SK-N-SH treated with all-trans-retinoic acid at 6 μM for 48 hours (cell line): ENCODE measurements around the gene TRIOBP.

Source experiments
- CREB5 ChIP-seq: fragments of 250-450 bp; sonication (Bioruptor Pico); IDR thresholded peaks from 2 replicates; pipeline ENCODE4 v1.5.1; 2020; ENCODE audit warnings: low read depth, mild to moderate bottlenecking, moderate library complexity
- GLIS3 ChIP-seq: fragments of 250-450 bp; sonication (Bioruptor Pico); IDR thresholded peaks from 2 replicates; pipeline ENCODE4 v1.5.0; 2020; ENCODE audit warnings: mild to moderate bottlenecking, moderate library complexity
- PATZ1 ChIP-seq: fragments of 250-450 bp; sonication (Bioruptor Pico); IDR thresholded peaks from 2 replicates; pipeline ENCODE4 v1.8.0; 2020; ENCODE audit warnings: mild to moderate bottlenecking, moderate library complexity, borderline replicate concordance
- RARB ChIP-seq: fragments of 250-450 bp; sonication (Bioruptor Pico); IDR thresholded peaks from 2 replicates; pipeline ENCODE4 v1.8.0; 2021; ENCODE audit warnings: mild to moderate bottlenecking, moderate library complexity
- TOX ChIP-seq: fragments of 250-450 bp; sonication (Bioruptor Pico); IDR thresholded peaks from 2 replicates; pipeline ENCODE4 v1.8.0; 2021; ENCODE audit warnings: mild to moderate bottlenecking, moderate library complexity, borderline replicate concordance
- ZC3H10 ChIP-seq: fragments of 250-450 bp; sonication (Bioruptor Pico); IDR thresholded peaks from 2 replicates; pipeline ENCODE4 v1.5.1; 2021; ENCODE audit warnings: mild to moderate bottlenecking, moderate library complexity
- ZFP3 ChIP-seq: fragments of 250-450 bp; sonication (Bioruptor Pico); IDR thresholded peaks from 2 replicates; pipeline ENCODE4 v1.5.0; 2020; ENCODE audit warnings: mild to moderate bottlenecking, moderate library complexity

DNA sequence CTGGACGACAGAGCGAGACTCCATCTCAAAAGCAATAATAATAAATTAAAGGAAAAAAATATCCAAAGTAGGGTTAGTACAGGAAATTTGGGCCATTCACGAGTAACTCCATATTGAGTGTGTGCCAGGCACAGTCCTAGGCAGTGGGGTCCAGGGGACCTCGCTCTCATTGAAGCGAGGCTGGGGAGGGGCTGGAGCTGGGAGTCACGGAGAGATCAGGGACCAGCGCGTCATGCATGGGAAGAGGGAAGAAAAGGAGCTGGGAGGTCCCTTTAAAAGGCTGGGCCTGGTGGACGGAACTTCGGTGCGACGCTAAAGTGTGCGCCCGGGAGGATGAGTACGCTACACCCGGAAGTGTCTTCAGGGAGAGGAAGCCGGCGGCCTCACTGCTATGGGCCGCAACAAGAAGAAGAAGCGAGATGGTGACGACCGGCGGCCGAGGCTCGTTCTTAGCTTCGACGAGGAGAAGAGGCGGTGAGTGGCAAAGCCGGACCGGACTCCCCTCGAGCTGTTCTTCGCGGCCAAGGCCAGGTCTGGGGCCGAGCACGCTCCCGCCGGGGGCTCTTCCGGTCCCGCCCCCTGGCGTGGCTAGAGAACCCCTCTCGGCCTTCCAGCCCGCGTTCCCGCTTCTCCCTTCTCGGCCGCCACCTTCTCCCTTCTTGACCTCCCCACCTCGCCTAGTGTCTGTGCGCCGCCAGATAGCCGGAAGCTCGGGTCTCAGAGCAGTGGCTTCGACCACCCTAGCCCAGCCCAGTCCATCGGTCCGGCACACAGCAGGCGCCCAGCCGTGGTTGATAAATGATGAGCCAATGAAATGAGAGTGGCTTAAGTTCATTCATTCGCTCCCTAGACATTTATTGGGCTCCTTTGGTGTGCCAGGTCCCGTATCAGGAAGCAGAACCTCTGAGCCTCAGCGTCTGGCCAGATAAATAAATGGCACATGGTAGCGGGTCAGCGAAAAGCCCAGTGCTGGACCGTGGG is 10.6 kb upstream of the TRIOBP start, which contains the start of gene NOL12:
- TF ChIP-seq TOX (no peak), GLIS3 (CRISPR knock-in tag) (no peak), ZFP3 (CRISPR knock-in tag) (no peak), CREB5 (CRISPR knock-in tag) (no peak), RARB (CRISPR knock-in tag) (no peak), ZC3H10 (no peak), PATZ1 (CRISPR knock-in tag) (0 out of 2 replicates have a peak, but pooled peaks have one; percentile 18)
